Measurements from ENCODE around the gene TUBA1A. TPM values are rescaled to one million over a fixed set of nuclear protein-coding genes. Genes with fewer than 3 reads are reported as not detected.
"Not testable (repeated sequence)": the region's sequence is repeated elsewhere in the genome, so short reads cannot be mapped to it uniquely, and the experiment has no call there.

TUBA1A gene
- total and polyA plus RNA-seq, 10 donors: 47.2 to 120 (median 70.1) TPM

DNA sequence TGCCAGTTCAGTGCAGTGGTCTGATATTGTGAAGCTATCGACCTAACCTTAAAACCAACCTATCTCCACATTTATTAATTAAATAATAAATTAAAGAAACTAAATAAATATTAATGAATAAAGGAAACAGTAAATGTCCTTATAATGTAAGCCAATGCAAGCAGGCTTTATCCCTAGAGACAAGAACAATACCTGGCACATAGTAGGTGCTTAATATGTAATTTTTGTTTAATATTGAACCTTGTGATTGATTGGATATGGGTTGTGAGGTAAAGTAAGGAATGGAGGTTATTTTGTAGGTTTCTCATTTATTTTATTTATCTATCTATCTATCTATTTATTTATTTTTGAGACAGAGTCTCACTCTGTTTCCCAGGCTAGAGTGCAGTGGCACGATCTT is 49.9 kb downstream of the TUBA1A start:
- 87 to 98% (median 93%) methylated on average over 2 of the region's 2 CpGs for WGBS, 5 donors
- intact Hi-C loops (cut with DNase I; ENCODE audit: low total_unique reads): no loop called here
- no peak for DNase-seq
- TF ChIP-seq CTCF (IDR thresholded peaks at IDR 0.05 in 8 of 11, conservative IDR thresholded peaks at IDR 0.05 in 3 of 11) (no peak), POLR2A (IDR thresholded peaks at IDR 0.05) (no peak), POLR2AphosphoS5 (IDR thresholded peaks at IDR 0.05) (no peak)
- Histone ChIP-seq H3K9me3 (no peaks in the 10 kb centered on the region), H3K27me3 (replicated peaks in 1 of 7) (no peaks in the 10 kb centered on the region), H3K4me1 (peaks cover 0 to 3% (median 0%) of the 10 kb centered on the region in 6 donors), H3K27ac (no peak overlapping the region), H3K36me3 (no peaks in the 10 kb centered on the region), H3K4me3 (no peak overlapping the region)

DNA sequence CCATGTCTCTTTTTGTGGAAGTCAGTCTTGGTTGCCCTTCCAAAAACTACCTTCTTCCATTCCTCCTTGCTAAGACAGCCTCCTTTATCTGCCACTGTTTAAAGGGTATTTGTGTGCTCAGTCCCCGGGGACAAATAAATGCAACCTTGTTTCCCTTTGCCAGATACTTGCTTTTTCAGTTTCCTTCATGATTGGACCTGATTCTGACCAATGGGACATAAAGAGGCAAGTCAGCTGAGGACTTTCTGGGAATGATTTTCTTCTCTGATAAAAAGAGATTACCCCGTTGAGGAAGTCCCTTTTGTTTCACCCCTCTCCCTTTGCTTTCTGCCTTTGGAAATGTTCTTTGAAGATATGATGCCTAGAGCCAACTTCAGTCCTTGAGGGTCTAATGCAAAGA is 50.3 kb downstream of the TUBA1A start:
- no peak for DNase-seq
- H3K27ac ChIP-seq: no peak overlapping the region
- H3K27me3 ChIP-seq (replicated peaks in 1 of 7): no peaks in the 10 kb centered on the region
- no peak for TF ChIP-seq POLR2AphosphoS5 (IDR thresholded peaks at IDR 0.05)
- no peak for TF ChIP-seq POLR2A (IDR thresholded peaks at IDR 0.05)
- WGBS, 5 donors: 54 to 67% (median 61%) methylated on average over 2 of the region's 2 CpGs
- H3K4me1 ChIP-seq: peaks cover 0 to 7% (median 3%) of the 10 kb centered on the region in 6 donors
- no peak overlapping the region for H3K4me3 ChIP-seq
- intact Hi-C loops (cut with DNase I; ENCODE audit: low total_unique reads): no loop called here
- H3K36me3 ChIP-seq: no peaks in the 10 kb centered on the region
- H3K9me3 ChIP-seq: no peaks in the 10 kb centered on the region

GRCh38 chr12:49137476-49137875 is 51.4 kb downstream of the TUBA1A start:
- Histone ChIP-seq H3K9me3 (no peaks in the 10 kb centered on the region), H3K36me3 (no peaks in the 10 kb centered on the region), H3K27me3 (replicated peaks in 1 of 7) (no peaks in the 10 kb centered on the region), H3K27ac (no peak overlapping the region), H3K4me3 (no peak overlapping the region), H3K4me1 (peaks cover 4 to 19% (median 13%) of the 10 kb centered on the region in 6 donors)
- TF ChIP-seq POLR2AphosphoS5 (IDR thresholded peaks at IDR 0.05) (no peak), CTCF (IDR thresholded peaks at IDR 0.05 in 8 of 11, conservative IDR thresholded peaks at IDR 0.05 in 3 of 11) (no peak), POLR2A (IDR thresholded peaks at IDR 0.05) (no peak)
- intact Hi-C loops (cut with DNase I; ENCODE audit: low total_unique reads): no loop called here
- 96 to 100% (median 100%) methylated on average over 1 of the region's 1 CpG for WGBS, 5 donors
- DNase-seq: no peak

DNA sequence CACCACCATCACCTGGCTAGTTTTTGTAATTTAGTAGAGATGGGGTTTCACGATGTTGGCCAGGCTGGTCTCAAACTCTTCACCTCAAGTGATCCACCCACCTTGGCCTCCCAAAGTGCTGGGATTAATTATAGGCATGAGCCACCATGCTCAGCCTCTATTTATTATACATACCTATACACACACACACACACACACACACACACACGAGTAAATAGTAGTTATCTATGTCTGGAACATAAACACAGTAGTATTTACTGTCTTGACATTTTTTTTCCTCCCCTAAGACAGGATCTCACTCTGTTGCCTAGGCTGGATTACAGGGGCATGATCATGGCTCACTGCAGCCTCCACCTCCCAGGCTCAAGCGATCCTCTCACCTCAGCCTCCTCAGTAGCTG is 51.9 kb downstream of the TUBA1A start:
- H3K36me3 ChIP-seq; DNase-seq; H3K27ac ChIP-seq; H3K9me3 ChIP-seq; H3K27me3 ChIP-seq (replicated peaks in 1 of 7); H3K4me3 ChIP-seq; intact Hi-C loops (cut with DNase I; ENCODE audit: low total_unique reads): not testable (repeated sequence)
- peaks cover 8 to 23% (median 18%) of the 10 kb centered on the region in 6 donors for H3K4me1 ChIP-seq
- WGBS, 5 donors: 86 to 99% (median 94%) methylated on average over 3 of the region's 3 CpGs

Small RNA genes within 50 kb of the gene (small RNA-seq; reads per million reads assigned to genes)
- gene RF00017: 0 reads per million in 4 donors

Other genes starting within 250 kb of the TUBA1A start
- gene ARF3, start 231.6 kb downstream of the TUBA1A start, total RNA-seq: 100 to 1,000 TPM in 4 of 7 donors, 10 to 100 TPM in 3; 66.8 to 152 (median 125) TPM
- 10 to 100 TPM; 22.2 to 54.1 (median 31.2) TPM for gene ARF3, start 231.6 kb downstream of the TUBA1A start, polyA plus RNA-seq
- gene WNT10B, start 217.3 kb downstream of the TUBA1A start, total RNA-seq: 1 to 10 TPM in 6 of 7 donors, under 1 TPM in 1; 0.59 to 2.9 (median 2.0) TPM
- 1 to 10 TPM; 2.5 to 5.4 (median 4.6) TPM for gene WNT10B, start 217.3 kb downstream of the TUBA1A start, polyA plus RNA-seq
- gene WNT1, start 210.8 kb downstream of the TUBA1A start, total RNA-seq: under 1 TPM in 3 of 7 donors, not detected in 4; 0.23 to 0.52 (median 0.41) TPM
- gene WNT1, start 210.8 kb downstream of the TUBA1A start, polyA plus RNA-seq: under 1 TPM in 1 of 3 donors, not detected in 2; 0.06 TPM
- gene DDN, start 189.7 kb downstream of the TUBA1A start, total RNA-seq: 1 to 10 TPM in 1 of 7 donors, under 1 TPM in 5, not detected in 1; 0.15 to 2.0 (median 0.40) TPM
- gene DDN, start 189.7 kb downstream of the TUBA1A start, polyA plus RNA-seq: under 1 TPM; 0.09 to 0.64 (median 0.42) TPM
- gene PRKAG1, start 170.3 kb downstream of the TUBA1A start, total RNA-seq: 10 to 100 TPM; 40.2 to 47.2 (median 44.6) TPM
- 10 to 100 TPM; 34.1 to 41.4 (median 39.8) TPM for gene PRKAG1, start 170.3 kb downstream of the TUBA1A start, polyA plus RNA-seq
- gene KMT2D, start 128.3 kb downstream of the TUBA1A start, total RNA-seq: 100 to 1,000 TPM; 115 to 172 (median 163) TPM
- 10 to 100 TPM in 1 of 3 donors, 1 to 10 TPM in 2; 5.1 to 42.1 (median 6.0) TPM for gene KMT2D, start 128.3 kb downstream of the TUBA1A start, polyA plus RNA-seq
- gene RHEBL1, start 119.1 kb downstream of the TUBA1A start, total RNA-seq: 1 to 10 TPM; 2.0 to 4.3 (median 2.5) TPM
- gene RHEBL1, start 119.1 kb downstream of the TUBA1A start, polyA plus RNA-seq: 1 to 10 TPM; 3.9 to 6.7 (median 5.5) TPM
- gene DHH, start 94.3 kb downstream of the TUBA1A start, total RNA-seq: 1 to 10 TPM in 3 of 7 donors, under 1 TPM in 4; 0.33 to 2.6 (median 0.79) TPM
- gene DHH, start 94.3 kb downstream of the TUBA1A start, polyA plus RNA-seq: under 1 TPM; 0.09 to 0.74 (median 0.59) TPM
- gene LMBR1L, start 78.2 kb downstream of the TUBA1A start, total RNA-seq: 100 to 1,000 TPM in 2 of 7 donors, 10 to 100 TPM in 5; 60.3 to 108 (median 85.8) TPM
- 10 to 100 TPM; 44.1 to 78.0 (median 61.2) TPM for gene LMBR1L, start 78.2 kb downstream of the TUBA1A start, polyA plus RNA-seq
- 100 to 1,000 TPM; 326 to 706 (median 476) TPM for gene TUBA1B, start 57.7 kb downstream of the TUBA1A start, total RNA-seq
- 100 to 1,000 TPM; 231 to 582 (median 476) TPM for gene TUBA1B, start 57.7 kb downstream of the TUBA1A start, polyA plus RNA-seq
- 10 to 100 TPM; 36.3 to 71.7 (median 57.4) TPM for gene TUBA1C, start 76.0 kb upstream of the TUBA1A start, total RNA-seq
- 10 to 100 TPM; 44.0 to 89.6 (median 82.0) TPM for gene TUBA1C, start 76.0 kb upstream of the TUBA1A start, polyA plus RNA-seq
- gene PRPH, start 106.1 kb upstream of the TUBA1A start, total RNA-seq: 1 to 10 TPM in 3 of 7 donors, under 1 TPM in 4; 0.26 to 2.6 (median 0.98) TPM
- gene PRPH, start 106.1 kb upstream of the TUBA1A start, polyA plus RNA-seq: 1 to 10 TPM in 2 of 3 donors, under 1 TPM in 1; 0.67 to 3.0 (median 2.5) TPM
- 10 to 100 TPM in 1 of 7 donors, 1 to 10 TPM in 6; 2.5 to 11.9 (median 4.0) TPM for gene TROAP, start 134.2 kb upstream of the TUBA1A start, total RNA-seq
- 10 to 100 TPM in 1 of 3 donors, 1 to 10 TPM in 2; 3.2 to 10.8 (median 4.8) TPM for gene TROAP, start 134.2 kb upstream of the TUBA1A start, polyA plus RNA-seq
- not detected for gene C1QL4, start 148.1 kb upstream of the TUBA1A start, total RNA-seq
- not detected for gene C1QL4, start 148.1 kb upstream of the TUBA1A start, polyA plus RNA-seq
- gene DNAJC22, start 157.8 kb upstream of the TUBA1A start, total RNA-seq: 1 to 10 TPM in 2 of 7 donors, under 1 TPM in 5; 0.43 to 1.9 (median 0.89) TPM
- under 1 TPM; 0.10 to 0.48 (median 0.20) TPM for gene DNAJC22, start 157.8 kb upstream of the TUBA1A start, polyA plus RNA-seq
- gene SPATS2, start 178.4 kb upstream of the TUBA1A start, total RNA-seq: 10 to 100 TPM; 15.8 to 27.0 (median 20.7) TPM
- gene SPATS2, start 178.4 kb upstream of the TUBA1A start, polyA plus RNA-seq: 10 to 100 TPM in 1 of 3 donors, 1 to 10 TPM in 2; 7.1 to 10.1 (median 9.1) TPM